CD4-positive, alpha-beta T cell treated with Interleukin-21 for 1 hour (primary cell): ENCODE results near the gene GNG12.

Experiments used
- DNase-seq: peaks from one replicate; pipeline ENCODE4 v3.0.0-alpha.2; 2020

GNG12 gene

DNA sequence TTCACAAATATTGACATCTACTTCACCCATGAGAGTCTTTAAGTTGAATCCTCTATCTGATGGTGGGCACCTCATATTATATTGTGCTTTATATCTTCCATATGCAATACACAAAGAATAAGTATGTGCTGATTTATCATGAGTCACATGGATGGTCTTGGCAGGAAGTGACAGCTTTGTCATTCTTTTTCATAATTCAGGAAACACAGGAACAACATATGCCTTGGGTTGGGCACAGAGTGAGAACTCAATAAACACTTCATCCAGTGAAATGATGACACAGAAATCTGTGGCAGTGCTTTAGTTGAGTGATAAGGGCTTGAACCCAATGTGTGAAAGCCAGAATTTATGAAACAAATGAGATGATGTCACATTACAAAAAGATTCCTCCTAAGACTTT, 107.0 kb downstream of the GNG12 start:
- DNase-seq = no peak

GRCh38 chr1:67724928-67725560, 108.2 kb downstream of the GNG12 start:
- DNase-seq = no peak

DNA sequence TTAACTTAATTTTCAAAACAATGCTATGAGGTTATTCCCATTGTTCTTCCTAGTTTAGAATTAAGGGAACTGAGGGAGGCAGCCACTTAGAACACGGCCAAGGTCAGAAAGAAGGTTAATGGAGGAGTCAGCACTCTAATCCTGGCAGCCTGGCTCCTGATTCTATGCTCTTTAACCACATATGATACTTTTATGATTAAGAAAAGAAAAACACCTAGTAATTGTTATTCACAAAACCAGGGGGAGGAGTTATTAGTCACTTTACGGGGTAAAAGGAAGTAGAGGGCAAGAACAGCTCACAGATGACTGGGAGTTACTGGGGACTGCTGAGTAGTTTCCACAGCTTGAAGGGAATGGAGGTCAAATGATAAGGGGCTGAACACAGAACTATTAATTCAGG, 109.6 kb downstream of the GNG12 start:
- no peak for DNase-seq

GRCh38 chr1:67723126-67723525, 110.1 kb downstream of the GNG12 start:
- no peak for DNase-seq

DNA sequence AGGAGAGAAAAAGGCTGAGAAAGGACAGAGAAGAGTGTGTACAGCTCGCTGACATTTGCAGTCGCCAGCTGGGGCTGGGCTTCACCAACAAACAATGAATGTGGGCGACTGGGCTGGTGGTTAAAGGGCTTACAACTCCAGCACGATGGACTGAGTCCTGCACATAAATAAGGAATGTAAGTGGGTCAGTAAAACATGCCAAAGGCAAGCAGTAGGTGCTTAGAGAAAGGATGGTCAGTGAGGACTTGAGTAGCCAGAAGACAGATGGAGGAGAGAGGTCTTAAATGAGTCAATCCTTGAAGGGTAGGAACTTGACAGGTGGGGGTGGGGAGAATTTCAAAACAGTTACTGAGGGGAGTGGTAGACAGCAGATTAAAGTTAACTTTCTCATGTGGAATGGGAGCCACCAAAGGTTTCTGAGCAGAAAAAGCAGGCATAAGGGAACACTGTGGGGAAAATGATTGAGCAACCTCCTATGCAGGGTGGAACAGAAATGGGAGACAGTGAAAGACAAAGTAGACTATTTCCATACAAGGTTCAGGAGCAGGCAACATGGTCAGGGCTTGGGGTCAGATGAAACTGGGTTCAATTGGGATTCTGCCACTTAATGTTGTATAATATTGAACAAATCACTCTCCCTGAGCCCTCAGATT, 110.8 kb downstream of the GNG12 start:
- DNase-seq = no peak

DNA sequence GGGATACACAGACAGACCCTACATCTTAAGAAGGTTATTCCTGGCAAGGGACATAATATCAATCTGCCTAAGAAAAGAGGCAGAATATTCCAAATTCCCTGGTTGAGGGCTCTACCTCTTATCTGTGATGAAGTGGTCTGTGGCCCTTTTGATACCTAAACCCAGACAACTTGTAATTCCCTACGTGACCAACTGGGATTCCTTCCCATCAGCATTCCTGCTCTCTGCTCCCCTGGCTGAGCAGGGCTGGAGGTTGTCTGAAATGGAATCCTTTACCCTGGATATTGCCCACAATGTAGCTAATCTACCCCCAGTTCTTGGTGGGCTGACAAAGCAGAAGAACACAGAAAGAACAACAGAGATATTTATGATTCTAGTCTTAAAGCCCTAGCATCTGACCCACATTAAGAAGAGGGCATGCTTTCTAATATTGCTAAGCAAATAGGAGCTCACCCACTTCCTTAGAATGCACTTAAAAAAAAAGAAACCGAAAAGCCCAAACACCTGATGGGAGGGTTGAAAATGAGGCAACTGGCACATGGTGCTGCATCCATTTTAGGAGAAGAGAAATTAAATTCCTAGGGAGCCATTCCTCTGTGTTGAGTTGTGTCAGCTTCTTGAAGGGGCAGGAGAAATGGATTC, 111.5 kb downstream of the GNG12 start:
- DNase-seq = no peak

DNA sequence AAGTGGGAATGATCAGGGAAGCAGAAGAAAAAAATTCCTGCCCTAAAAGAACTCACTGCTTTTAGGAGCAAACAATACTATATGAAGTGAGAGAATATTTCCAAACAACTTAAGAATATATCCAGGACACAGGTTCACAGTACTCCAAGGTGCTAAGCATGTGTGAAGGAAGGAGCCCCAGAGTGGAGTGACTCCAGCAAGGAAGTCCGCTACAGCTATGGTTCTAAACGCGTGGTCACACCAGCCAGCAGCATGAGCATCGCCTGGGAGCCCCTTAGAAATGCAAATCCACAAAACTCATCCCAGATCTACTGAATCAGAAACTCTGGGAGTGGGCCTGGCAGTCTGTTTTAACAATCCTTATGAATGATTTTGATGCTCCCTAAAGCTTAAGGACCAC, 112.2 kb downstream of the GNG12 start:
- DNase-seq = no peak

DNA sequence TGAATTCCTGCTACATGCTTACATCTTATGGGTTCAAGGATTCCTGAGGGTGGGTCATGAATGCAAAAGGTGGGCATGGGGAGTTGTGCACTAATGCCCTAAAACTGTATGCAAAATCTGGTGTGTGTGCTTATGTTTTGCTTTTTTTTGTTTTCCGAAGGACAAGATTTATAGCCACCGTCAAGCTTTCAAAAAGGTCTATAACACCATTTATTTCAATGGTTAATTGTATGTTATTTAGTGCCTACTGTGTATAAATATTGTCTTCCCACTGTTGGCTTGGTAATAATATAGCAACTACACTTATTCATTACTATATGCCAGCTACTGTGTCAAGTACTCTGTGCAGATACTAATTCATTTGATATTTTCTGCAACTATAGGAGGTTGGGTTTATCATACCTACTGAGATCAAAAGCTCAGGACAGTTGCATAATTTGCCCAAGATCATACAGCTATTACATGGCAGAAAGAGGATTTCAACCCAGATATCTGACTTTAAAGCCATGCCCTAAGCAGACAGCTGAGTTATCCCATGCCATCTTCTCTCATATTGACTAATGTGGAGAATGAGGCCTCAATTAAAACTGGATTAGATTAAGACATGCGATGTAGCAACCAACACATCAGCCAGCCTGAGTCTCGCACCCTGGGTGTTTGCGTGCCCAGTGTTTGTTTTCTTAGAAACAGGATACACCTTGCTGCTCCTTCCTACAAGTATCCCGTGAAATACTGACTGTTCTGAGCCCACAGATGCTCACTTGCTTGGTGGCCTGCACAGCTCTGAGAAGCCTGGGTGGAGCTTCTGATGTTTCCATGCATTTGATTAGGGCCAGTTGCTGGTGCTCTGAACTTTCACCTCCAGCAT, 113.7 kb downstream of the GNG12 start:
- no peak for DNase-seq

- DNase-seq = no peak
Observed at GRCh38 chr1:67717876-67718275, 115.4 kb downstream of the GNG12 start.

DNA sequence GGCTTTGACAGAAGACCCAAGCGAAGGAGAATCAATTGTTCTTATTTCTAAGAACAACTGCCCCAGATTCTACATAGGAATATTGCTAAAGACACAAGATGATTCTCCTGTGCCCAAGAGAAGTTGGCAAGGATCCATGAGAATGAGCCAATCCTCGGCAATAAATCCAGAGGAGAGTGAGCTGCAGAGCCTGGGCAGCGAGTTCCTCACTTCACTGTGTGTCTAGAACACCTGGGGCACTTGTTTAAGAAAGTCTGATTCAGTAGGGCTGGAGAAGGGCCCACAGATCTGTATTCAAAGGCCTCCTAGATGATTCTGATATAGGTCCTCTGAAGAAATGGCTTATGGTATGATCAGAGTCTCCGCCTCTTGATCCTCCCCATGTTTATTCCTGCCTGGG, 116.5 kb downstream of the GNG12 start:
- DNase-seq = no peak

DNA sequence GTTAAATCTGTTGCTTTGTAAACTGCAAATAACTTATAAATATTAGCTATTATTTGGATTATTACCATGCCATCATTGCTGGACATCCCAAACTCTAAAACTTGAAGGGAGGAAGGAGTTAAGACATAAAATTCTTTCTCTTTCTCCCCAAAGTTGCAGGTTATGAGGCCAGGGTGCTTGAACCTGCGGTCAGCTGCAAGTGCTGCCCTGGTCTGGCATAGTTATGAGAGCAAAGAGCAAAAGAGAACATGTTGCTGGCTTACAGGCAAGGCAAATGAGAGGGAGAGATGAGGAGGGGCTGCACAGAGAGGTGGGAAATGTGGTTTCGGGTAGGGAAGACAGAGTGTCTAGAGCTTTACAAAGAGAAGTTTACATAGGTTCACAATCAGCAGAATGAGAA, 117.4 kb downstream of the GNG12 start:
- no peak for DNase-seq

DNA sequence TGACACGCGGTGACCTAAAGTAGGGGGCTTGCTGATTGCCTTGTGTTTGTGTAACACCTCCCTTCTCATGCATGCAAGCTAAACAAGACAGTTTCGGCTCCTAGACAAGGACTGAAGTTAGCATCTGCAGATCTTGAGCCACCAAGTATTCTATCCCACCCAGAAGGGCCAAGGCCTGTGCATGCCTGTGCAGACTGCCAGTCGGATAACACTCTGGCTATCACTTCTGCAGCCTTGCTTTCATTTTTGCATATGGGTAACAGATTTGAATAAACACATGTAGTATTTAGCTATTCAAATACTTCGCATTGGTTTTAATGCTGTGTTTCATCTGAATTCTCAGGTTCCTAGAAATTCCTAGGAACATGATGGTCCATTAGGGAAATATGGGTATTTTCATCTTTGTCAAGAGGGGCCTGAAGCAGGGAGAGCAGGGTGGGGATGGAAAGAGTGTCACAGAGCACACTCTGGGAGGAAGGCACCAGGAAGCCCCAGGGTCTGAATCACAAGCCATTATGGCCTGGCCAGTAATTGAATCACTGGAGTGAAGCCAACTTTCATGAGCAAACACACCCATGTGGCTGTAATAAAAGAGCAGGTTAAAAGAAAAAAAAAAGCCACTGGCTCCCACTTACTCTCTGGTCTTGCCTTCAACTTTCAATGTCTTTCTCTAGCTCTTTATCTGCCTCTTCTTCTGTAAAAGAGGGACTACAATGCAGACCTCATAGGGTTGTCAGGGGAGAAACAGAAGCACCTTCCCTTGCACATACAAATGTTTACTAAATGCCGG, 120.0 kb downstream of the GNG12 start:
- no peak for DNase-seq

DNA sequence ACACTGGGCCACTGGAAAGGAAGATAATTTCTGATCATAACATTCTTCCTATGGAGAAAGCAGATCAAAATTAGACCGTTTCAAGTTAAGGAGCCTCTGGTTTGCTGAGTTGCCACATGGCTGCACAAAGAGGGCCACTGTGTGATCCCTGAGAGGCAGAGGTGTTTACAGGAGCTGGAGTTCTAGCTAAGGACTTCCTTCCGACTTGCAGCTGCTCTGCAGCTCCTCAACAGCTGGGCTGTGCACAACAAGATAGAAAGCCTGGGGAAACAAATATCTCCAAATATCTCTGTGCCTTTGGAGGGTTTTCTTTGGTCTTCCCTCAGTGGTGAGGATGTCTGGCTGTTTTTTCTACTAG, 121.4 kb downstream of the GNG12 start:
- no peak for DNase-seq

- DNase-seq = no peak
Observed at GRCh38 chr1:67711158-67711854, 122.0 kb downstream of the GNG12 start.

- DNase-seq = no peak
Observed at GRCh38 chr1:67710417-67710816, 122.8 kb downstream of the GNG12 start.

GRCh38 chr1:67708606-67709005, 124.7 kb downstream of the GNG12 start:
- DNase-seq = no peak

GRCh38 chr1:67705735-67706453, 127.4 kb downstream of the GNG12 start:
- DNase-seq = no peak

- no peak for DNase-seq
Observed at GRCh38 chr1:67704351-67704750, 128.9 kb downstream of the GNG12 start.

DNA sequence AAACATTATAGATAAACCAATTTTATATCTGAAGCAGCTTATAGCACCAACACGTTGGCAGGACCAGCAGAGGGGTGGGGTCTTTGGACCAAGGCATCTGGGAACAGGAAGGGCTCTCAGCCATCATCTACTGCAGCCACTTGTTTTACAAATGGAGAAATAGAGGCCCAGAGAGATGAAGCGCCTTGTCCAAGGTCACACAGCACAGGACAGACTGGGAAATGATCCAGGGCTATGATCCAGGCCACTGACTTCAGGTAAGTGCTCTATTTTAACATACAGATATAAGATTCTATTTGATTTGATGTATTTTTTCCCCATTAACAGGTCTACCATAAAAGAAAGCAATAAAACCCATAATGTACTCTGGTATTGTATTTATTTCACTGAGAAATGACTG, 131.4 kb downstream of the GNG12 start:
- DNase-seq = no peak

DNA sequence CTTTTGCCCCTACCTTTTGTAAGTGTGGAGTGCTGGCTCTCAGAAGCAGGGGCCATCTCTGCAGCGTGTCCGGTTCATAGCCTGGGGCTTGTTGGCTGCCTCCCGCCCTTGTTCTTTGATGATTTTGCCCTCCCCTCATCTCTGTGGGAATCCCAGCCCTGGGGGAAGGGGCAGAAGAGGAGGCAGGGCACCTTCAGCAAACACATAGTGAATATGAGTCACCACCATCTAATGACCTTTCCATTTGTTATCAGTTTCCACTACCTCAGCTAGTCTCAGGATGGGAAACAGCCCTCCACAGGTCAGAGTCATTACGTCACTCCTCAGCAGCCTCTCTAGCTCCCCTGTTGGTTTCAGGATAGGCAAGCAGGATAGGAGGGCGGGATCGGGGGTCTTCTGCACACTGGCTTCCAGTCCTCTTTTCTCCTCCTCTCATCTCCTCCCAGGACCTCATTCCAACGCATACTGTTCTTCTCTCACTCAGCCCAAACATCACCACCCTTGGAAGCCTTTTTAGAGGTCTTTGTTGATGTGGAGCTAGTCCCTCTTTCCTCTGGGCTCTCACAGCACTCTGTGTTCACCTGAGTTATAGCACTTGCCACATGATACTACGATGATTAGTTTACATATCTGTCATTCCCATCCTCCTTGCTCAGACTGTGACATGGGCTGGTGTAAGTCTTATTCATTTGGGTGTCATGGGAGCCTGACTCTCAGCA, 132.4 kb downstream of the GNG12 start:
- DNase-seq = no peak

- no peak for DNase-seq
Observed at GRCh38 chr1:67700220-67700619, 133.0 kb downstream of the GNG12 start.
